ENCODE data around the gene ABHD2. TPM values are rescaled to one million over a fixed set of nuclear protein-coding genes. Genes with fewer than 3 reads are reported as not detected.
A peak's percentile ranks its signal among the peaks of the same experiment; 100 is the strongest.

Gene ABHD2
- total RNA-seq, 1 donor: 115 TPM

DNA sequence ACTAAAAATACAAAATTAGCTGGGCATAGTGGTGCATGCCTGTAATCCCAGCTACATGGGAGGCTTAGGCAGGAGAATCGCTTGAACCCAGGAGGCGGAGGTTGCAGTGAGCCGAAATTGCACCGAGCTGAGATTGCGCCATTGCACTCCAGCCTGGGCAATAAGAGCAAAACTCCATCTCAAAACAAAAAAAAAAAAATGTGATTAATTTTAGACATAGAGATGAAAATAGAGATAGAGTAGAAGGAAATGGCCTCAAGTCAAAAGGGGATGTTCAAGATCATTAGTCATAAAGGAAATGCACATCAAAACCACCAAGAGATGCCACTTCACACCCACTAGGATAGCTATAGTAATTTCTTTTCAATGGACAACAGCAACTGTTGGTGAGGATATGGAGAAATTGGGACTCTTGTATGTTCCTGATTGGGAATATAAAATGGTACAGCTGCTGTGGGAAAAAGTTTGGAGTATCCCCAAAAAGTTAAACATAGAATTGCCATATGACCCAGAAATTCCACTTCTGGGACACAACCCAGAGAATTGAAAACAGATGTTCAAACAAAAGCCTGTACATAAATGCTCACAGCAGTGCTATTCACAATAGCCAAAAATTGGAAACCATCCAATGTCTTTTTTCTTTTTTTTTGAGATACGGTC, 55.4 kb downstream of the ABHD2 start:
- no peak overlapping the region for H2AFZ ChIP-seq (ENCODE audit: low read length)
- H3K4me1 ChIP-seq (ENCODE audit: insufficient read depth, low read length): peaks cover 24% of the 10 kb centered on the region
- TF ChIP-seq CTCF (IDR thresholded peaks at IDR 0.05; ENCODE audit: extremely low read depth, low read depth, low read length): no peak
- H3K4me2 ChIP-seq (ENCODE audit: insufficient read depth, low read length): peak overlapping the region; percentile 3
- H3K9me3 ChIP-seq (ENCODE audit: low read depth, low read length): no peaks in the 10 kb centered on the region
- peaks cover 11% of the 10 kb centered on the region for H4K20me1 ChIP-seq (ENCODE audit: insufficient read depth, low read length)
- DNase-seq (ENCODE audit: insufficient read length, low spot score, missing footprints): no peak
- no peak overlapping the region for H3K4me3 ChIP-seq (ENCODE audit: insufficient read depth, low read length)
- H3K36me3 ChIP-seq (ENCODE audit: insufficient read depth, low read length): peaks cover 20% of the 10 kb centered on the region
- H3K79me2 ChIP-seq (ENCODE audit: insufficient read depth, low read length): peaks cover 45% of the 10 kb centered on the region
- H3K27me3 ChIP-seq (ENCODE audit: insufficient read depth, low read length): no peaks in the 10 kb centered on the region
- peak overlapping the region; percentile 37 for H3K27ac ChIP-seq (ENCODE audit: low read depth, low read length)

DNA sequence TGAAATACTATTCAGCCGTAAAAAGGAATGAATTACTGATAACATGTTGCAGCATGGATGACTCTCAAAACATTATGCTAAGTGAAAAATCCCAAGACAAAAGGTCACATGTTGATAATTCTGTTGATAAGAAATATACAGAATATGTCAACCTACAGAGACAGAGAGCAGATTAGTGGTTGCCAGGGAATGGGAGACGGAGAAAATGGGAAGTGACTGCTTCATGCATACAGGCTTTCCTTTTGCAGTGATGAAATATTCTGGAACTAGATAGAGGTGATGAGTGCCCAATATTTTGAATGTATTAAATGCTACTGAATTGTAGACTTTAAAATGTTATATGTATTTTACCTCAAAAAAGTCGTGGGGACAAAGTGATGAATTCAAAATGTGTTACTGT, 56.2 kb downstream of the ABHD2 start:
- Histone ChIP-seq H3K9me3 (ENCODE audit: low read depth, low read length) (no peaks in the 10 kb centered on the region), H2AFZ (ENCODE audit: low read length) (no peak overlapping the region), H3K4me3 (ENCODE audit: insufficient read depth, low read length) (no peak overlapping the region), H3K27me3 (ENCODE audit: insufficient read depth, low read length) (no peaks in the 10 kb centered on the region), H3K4me1 (ENCODE audit: insufficient read depth, low read length) (peaks cover 15% of the 10 kb centered on the region), H4K20me1 (ENCODE audit: insufficient read depth, low read length) (peaks cover 10% of the 10 kb centered on the region), H3K4me2 (ENCODE audit: insufficient read depth, low read length) (no peak overlapping the region), H3K27ac (ENCODE audit: low read depth, low read length) (no peak overlapping the region), H3K36me3 (ENCODE audit: insufficient read depth, low read length) (peaks cover 20% of the 10 kb centered on the region), H3K79me2 (ENCODE audit: insufficient read depth, low read length) (peaks cover 45% of the 10 kb centered on the region)
- no peak for TF ChIP-seq CTCF (IDR thresholded peaks at IDR 0.05; ENCODE audit: extremely low read depth, low read depth, low read length)
- no peak for DNase-seq (ENCODE audit: insufficient read length, low spot score, missing footprints)

DNA sequence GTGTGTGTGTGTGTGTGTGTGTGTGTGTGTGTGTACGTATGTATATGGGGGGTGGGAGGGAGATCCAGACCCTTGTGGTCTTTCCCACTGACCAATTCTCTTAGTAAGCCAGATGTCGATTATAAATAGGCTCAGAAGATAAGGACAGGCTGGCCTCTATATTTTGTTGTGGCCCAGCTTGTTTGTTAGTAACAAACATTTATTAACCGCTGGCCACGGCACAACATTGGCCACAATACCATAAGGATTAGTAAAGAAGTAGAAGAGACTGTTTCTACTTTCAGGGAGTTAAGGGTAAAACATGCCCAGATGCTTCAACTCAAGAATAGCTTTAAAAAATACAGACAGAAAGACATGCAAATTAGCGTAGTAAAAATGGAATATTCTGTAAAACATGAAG, 58.1 kb downstream of the ABHD2 start:
- peaks cover 14% of the 10 kb centered on the region for H3K4me1 ChIP-seq (ENCODE audit: insufficient read depth, low read length)
- no peak overlapping the region for H3K4me3 ChIP-seq (ENCODE audit: insufficient read depth, low read length)
- H3K9me3 ChIP-seq (ENCODE audit: low read depth, low read length): no peaks in the 10 kb centered on the region
- H2AFZ ChIP-seq (ENCODE audit: low read length): no peak overlapping the region
- H3K79me2 ChIP-seq (ENCODE audit: insufficient read depth, low read length): peaks cover 44% of the 10 kb centered on the region
- no peak overlapping the region for H3K4me2 ChIP-seq (ENCODE audit: insufficient read depth, low read length)
- DNase-seq (ENCODE audit: insufficient read length, low spot score, missing footprints): no peak
- no peak for TF ChIP-seq CTCF (IDR thresholded peaks at IDR 0.05; ENCODE audit: extremely low read depth, low read depth, low read length)
- H3K27ac ChIP-seq (ENCODE audit: low read depth, low read length): no peak overlapping the region
- H3K36me3 ChIP-seq (ENCODE audit: insufficient read depth, low read length): peaks cover 12% of the 10 kb centered on the region
- peaks cover 10% of the 10 kb centered on the region for H4K20me1 ChIP-seq (ENCODE audit: insufficient read depth, low read length)
- H3K27me3 ChIP-seq (ENCODE audit: insufficient read depth, low read length): no peaks in the 10 kb centered on the region

DNA sequence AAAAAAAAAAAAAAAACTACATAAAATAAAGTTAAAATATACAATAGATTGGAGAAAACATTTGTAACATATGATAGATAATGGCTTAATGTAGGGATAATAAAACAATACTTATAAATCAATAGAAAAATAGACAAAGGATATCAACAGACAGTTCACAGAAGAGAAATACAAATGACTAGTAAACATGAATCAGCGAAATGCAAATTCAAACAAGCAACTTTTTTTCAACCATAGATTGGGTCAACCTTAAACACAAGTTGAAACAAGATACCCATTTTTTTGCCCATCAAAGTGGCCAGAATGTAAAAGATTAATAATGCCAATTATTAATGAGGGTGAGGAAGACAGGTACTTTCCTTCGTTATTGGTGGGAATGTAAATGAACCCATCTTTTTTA, 59.9 kb downstream of the ABHD2 start:
- DNase-seq (ENCODE audit: insufficient read length, low spot score, missing footprints): no peak
- H2AFZ ChIP-seq (ENCODE audit: low read length): no peak overlapping the region
- no peaks in the 10 kb centered on the region for H3K27me3 ChIP-seq (ENCODE audit: insufficient read depth, low read length)
- no peak overlapping the region for H3K4me2 ChIP-seq (ENCODE audit: insufficient read depth, low read length)
- H3K9me3 ChIP-seq (ENCODE audit: low read depth, low read length): no peaks in the 10 kb centered on the region
- H3K4me1 ChIP-seq (ENCODE audit: insufficient read depth, low read length): peaks cover 9% of the 10 kb centered on the region
- peaks cover 10% of the 10 kb centered on the region for H4K20me1 ChIP-seq (ENCODE audit: insufficient read depth, low read length)
- TF ChIP-seq CTCF (IDR thresholded peaks at IDR 0.05; ENCODE audit: extremely low read depth, low read depth, low read length): no peak
- no peak overlapping the region for H3K27ac ChIP-seq (ENCODE audit: low read depth, low read length)
- H3K79me2 ChIP-seq (ENCODE audit: insufficient read depth, low read length): peaks cover 38% of the 10 kb centered on the region
- peaks cover 22% of the 10 kb centered on the region for H3K36me3 ChIP-seq (ENCODE audit: insufficient read depth, low read length)
- no peak overlapping the region for H3K4me3 ChIP-seq (ENCODE audit: insufficient read depth, low read length)
